Lower lobe of right lung (tissue), 2 donors: ENCODE results near the gene LNP1. TPM values are rescaled to one million over a fixed set of nuclear protein-coding genes. Genes with fewer than 3 reads are reported as not detected.
A peak's percentile ranks its signal among the peaks of the same experiment; 100 is the strongest.

Experiments
- ATAC-seq, 2 donors: fragments of 200-7000 bp; cut with Tn5 transposase; one replicate each; pipeline ENCODE4 v1.9.1; 2020 to 2022; ENCODE audit warnings: mild to moderate bottlenecking in 2 of 2, moderate library complexity in 2 of 2
- DNase-seq: peaks from one replicate; pipeline ENCODE4 v3.0.0-alpha.2; 2020
- H3K27ac ChIP-seq: fragments of 200-600 bp; one replicate; pipeline ENCODE4 v1.8.0; 2022
- H3K27me3 ChIP-seq: fragments of 200-600 bp; one replicate; pipeline ENCODE4 v1.8.0; 2022; ENCODE audit warnings: low read depth
- H3K36me3 ChIP-seq: fragments of 200-600 bp; one replicate; pipeline ENCODE4 v1.8.0; 2022; ENCODE audit warnings: mild to moderate bottlenecking
- H3K4me1 ChIP-seq: fragments of 200-600 bp; one replicate; pipeline ENCODE4 v1.8.0; 2022
- H3K4me3 ChIP-seq: fragments of 200-600 bp; one replicate; pipeline ENCODE4 v1.8.0; 2022; ENCODE audit warnings: mild to moderate bottlenecking
- H3K9me3 ChIP-seq: fragments of 200-600 bp; one replicate; pipeline ENCODE4 v1.8.0; 2022
- CTCF ChIP-seq: fragments of 200-600 bp; IDR thresholded peaks from one replicate; pipeline ENCODE4 v1.8.0; 2022; ENCODE audit warnings: antibody characterized with exemption, mild to moderate bottlenecking
- intact Hi-C: fragments of 100-400 bp; cut with DNase I; formaldehyde crosslinking; loops from one replicate; pipeline ENCODE4 v1.11.0; 2022
- total RNA-seq: library from RNA; stranded (reverse); fragmentation: NEBNext Ultra II Directional; extraction: Animal tissue kit (Norgen Biotek cat#: 25700); gene quantifications from one replicate; pipeline ENCODE4 v1.2.1, GENCODE V29; 2021
- donor health status: DM: no; HTN: yes; CAD: no; lungs with severe emphysema.

The LNP1 gene
- total RNA-seq, 1 donor from 2014 or later: 2.0 TPM

GRCh38 chr3:100424261-100424660 is 22.9 kb downstream of the LNP1 start:
- intact Hi-C loops: no loop called here
- no peak for ATAC-seq

GRCh38 chr3:100425316-100425715 is 24.0 kb downstream of the LNP1 start:
- DNase-seq (no peak), ATAC-seq (no peak)
- H3K9me3 ChIP-seq: no peaks in the 10 kb centered on the region
- no peaks in the 10 kb centered on the region for H3K36me3 ChIP-seq
- H3K4me3 ChIP-seq: no peak overlapping the region
- no peak overlapping the region for H3K27ac ChIP-seq
- intact Hi-C loops: no loop called here
- no peak for TF ChIP-seq CTCF
- H3K27me3 ChIP-seq: no peaks in the 10 kb centered on the region
- no peaks in the 10 kb centered on the region for H3K4me1 ChIP-seq

More at GRCh38 chr3:100424261-100424660, 22.9 kb downstream of the LNP1 start:
- Histone ChIP-seq H3K36me3 (no peaks in the 10 kb centered on the region), H3K27ac (no peak overlapping the region), H3K4me1 (no peaks in the 10 kb centered on the region), H3K27me3 (no peaks in the 10 kb centered on the region), H3K4me3 (no peak overlapping the region), H3K9me3 (no peaks in the 10 kb centered on the region)
- DNase-seq: no peak
- no peak for TF ChIP-seq CTCF

- H3K27ac ChIP-seq: no peak overlapping the region
- no peak for TF ChIP-seq CTCF
- H3K4me3 ChIP-seq: no peak overlapping the region
- H3K36me3 ChIP-seq: no peaks in the 10 kb centered on the region
- intact Hi-C loops: no loop called here
- H3K4me1 ChIP-seq: no peaks in the 10 kb centered on the region
- no peaks in the 10 kb centered on the region for H3K27me3 ChIP-seq
- no peak for DNase-seq
- no peak for ATAC-seq
- no peaks in the 10 kb centered on the region for H3K9me3 ChIP-seq
Observed at GRCh38 chr3:100426067-100426682, 24.8 kb downstream of the LNP1 start.

GRCh38 chr3:100427699-100428098 is 26.4 kb downstream of the LNP1 start:
- no peak overlapping the region for H3K4me3 ChIP-seq
- no peaks in the 10 kb centered on the region for H3K36me3 ChIP-seq
- DNase-seq (no peak), ATAC-seq (no peak)
- no peaks in the 10 kb centered on the region for H3K9me3 ChIP-seq
- intact Hi-C loops: no loop called here
- TF ChIP-seq CTCF: no peak
- no peaks in the 10 kb centered on the region for H3K4me1 ChIP-seq
- no peaks in the 10 kb centered on the region for H3K27me3 ChIP-seq
- no peak overlapping the region for H3K27ac ChIP-seq

- Histone ChIP-seq H3K4me1 (no peaks in the 10 kb centered on the region), H3K4me3 (peak overlapping the region; percentile 28), H3K36me3 (no peaks in the 10 kb centered on the region), H3K27ac (no peak overlapping the region), H3K27me3 (no peaks in the 10 kb centered on the region), H3K9me3 (peaks cover 2% of the 10 kb centered on the region)
- ATAC-seq (no peak), DNase-seq (no peak)
- intact Hi-C loops: no loop called here
- TF ChIP-seq CTCF: no peak
Observed at GRCh38 chr3:100429187-100429716, 27.9 kb downstream of the LNP1 start.
